ENCODE data around the gene STK24.
"Not testable (repeated sequence)": the region's sequence is repeated elsewhere in the genome, so short reads cannot be mapped to it uniquely, and the experiment has no call there.

STK24 gene

GRCh38 chr13:98619556-98619955 is 42.6 kb upstream of the STK24 start:
- Histone ChIP-seq H3K4me2 (ENCODE audit: insufficient read depth, low read length, poor library complexity, severe bottlenecking) (no peak overlapping the region), H3K4ac (ENCODE audit: low read length) (no peak overlapping the region), H3K4me3 (ENCODE audit: low read length in 2 of 2) (no peak overlapping the region), H3K14ac (ENCODE audit: low read length) (no peak overlapping the region), H3K9ac (ENCODE audit: low read depth, low read length, poor library complexity) (no peak overlapping the region), H4K8ac (ENCODE audit: low read depth, low read length) (no peak overlapping the region), H2BK15ac (ENCODE audit: low read length) (no peak overlapping the region), H2BK120ac (ENCODE audit: low read depth, low read length) (no peak overlapping the region), H2AK5ac (ENCODE audit: low read depth, low read length) (no peak overlapping the region), H3K18ac (ENCODE audit: low read length) (no peak overlapping the region), H3K4me1 (ENCODE audit: control insufficient read depth in 2 of 2, insufficient read depth in 1 of 2, low read depth in 1 of 2, low read length in 2 of 2) (peaks cover 3 to 4% of the 10 kb centered on the region in 2 donors), H3K23ac (ENCODE audit: low read depth, low read length, poor library complexity) (no peak overlapping the region), H3K9me3 (replicated peaks in 1 of 2; ENCODE audit: control insufficient read depth in 2 of 2, insufficient read depth in 1 of 2, low read depth in 1 of 2, low read length in 2 of 2) (no peaks in the 10 kb centered on the region), H2BK5ac (ENCODE audit: low read length) (no peak overlapping the region), H3K79me1 (ENCODE audit: low read depth, low read length) (no peaks in the 10 kb centered on the region), H4K91ac (ENCODE audit: low read depth, low read length, poor library complexity) (no peak overlapping the region), H2BK12ac (ENCODE audit: low read length) (no peak overlapping the region), H3K27ac (replicated peaks; ENCODE audit: low read length) (no peak overlapping the region), H3K36me3 (replicated peaks in 1 of 2; ENCODE audit: control insufficient read depth in 2 of 2, insufficient read depth in 2 of 2, low read length in 2 of 2) (no peaks in the 10 kb centered on the region), H2AFZ (ENCODE audit: low read length) (no peak overlapping the region), H3K27me3 (ENCODE audit: control insufficient read depth in 3 of 3, insufficient read depth in 3 of 3, low read depth in 1 of 3, low read length in 3 of 3) (no peaks in the 10 kb centered on the region)
- WGBS, 2 donors (ENCODE audit: extremely low coverage in 2 of 2, insufficient read length in 2 of 2, insufficient replicate concordance in 1 of 2): no CpG with 5 or more reads among the region's 3 CpGs
- no peak for DNase-seq (ENCODE audit: low spot score)

GRCh38 chr13:98615595-98615994 is 38.7 kb upstream of the STK24 start:
- H2BK5ac ChIP-seq (ENCODE audit: low read length); H3K79me1 ChIP-seq (ENCODE audit: low read depth, low read length); H3K18ac ChIP-seq (ENCODE audit: low read length); H4K8ac ChIP-seq (ENCODE audit: low read depth, low read length); H3K4me1 ChIP-seq (ENCODE audit: control insufficient read depth in 2 of 2, insufficient read depth in 1 of 2, low read depth in 1 of 2, low read length in 2 of 2); H3K23ac ChIP-seq (ENCODE audit: low read depth, low read length, poor library complexity); H2AK5ac ChIP-seq (ENCODE audit: low read depth, low read length); H3K4ac ChIP-seq (ENCODE audit: low read length); H3K27ac ChIP-seq (replicated peaks; ENCODE audit: low read length); H4K91ac ChIP-seq (ENCODE audit: low read depth, low read length, poor library complexity); H3K36me3 ChIP-seq (replicated peaks in 1 of 2; ENCODE audit: control insufficient read depth in 2 of 2, insufficient read depth in 2 of 2, low read length in 2 of 2); H3K9me3 ChIP-seq (replicated peaks in 1 of 2; ENCODE audit: control insufficient read depth in 2 of 2, insufficient read depth in 1 of 2, low read depth in 1 of 2, low read length in 2 of 2); H3K9ac ChIP-seq (ENCODE audit: low read depth, low read length, poor library complexity); H2BK120ac ChIP-seq (ENCODE audit: low read depth, low read length); H2AFZ ChIP-seq (ENCODE audit: low read length); H3K14ac ChIP-seq (ENCODE audit: low read length); H2BK15ac ChIP-seq (ENCODE audit: low read length); DNase-seq (ENCODE audit: low spot score); H3K4me3 ChIP-seq (ENCODE audit: low read length in 2 of 2); H3K4me2 ChIP-seq (ENCODE audit: insufficient read depth, low read length, poor library complexity, severe bottlenecking); H3K27me3 ChIP-seq (ENCODE audit: control insufficient read depth in 3 of 3, insufficient read depth in 3 of 3, low read depth in 1 of 3, low read length in 3 of 3); H2BK12ac ChIP-seq (ENCODE audit: low read length): not testable (repeated sequence)
- no CpG with 5 or more reads among the region's 2 CpGs for WGBS, 2 donors (ENCODE audit: extremely low coverage in 2 of 2, insufficient read length in 2 of 2, insufficient replicate concordance in 1 of 2)

GRCh38 chr13:98613591-98613990 is 36.7 kb upstream of the STK24 start:
- no peak overlapping the region for H2BK12ac ChIP-seq (ENCODE audit: low read length)
- H3K9ac ChIP-seq (ENCODE audit: low read depth, low read length, poor library complexity): no peak overlapping the region
- no peak overlapping the region for H3K18ac ChIP-seq (ENCODE audit: low read length)
- H2BK5ac ChIP-seq (ENCODE audit: low read length): no peak overlapping the region
- no peak overlapping the region for H3K4me2 ChIP-seq (ENCODE audit: insufficient read depth, low read length, poor library complexity, severe bottlenecking)
- H3K9me3 ChIP-seq (replicated peaks in 1 of 2; ENCODE audit: control insufficient read depth in 2 of 2, insufficient read depth in 1 of 2, low read depth in 1 of 2, low read length in 2 of 2): no peaks in the 10 kb centered on the region
- no peak overlapping the region for H2BK15ac ChIP-seq (ENCODE audit: low read length)
- no peak overlapping the region for H3K4ac ChIP-seq (ENCODE audit: low read length)
- no peak overlapping the region for H2BK120ac ChIP-seq (ENCODE audit: low read depth, low read length)
- H3K14ac ChIP-seq (ENCODE audit: low read length): no peak overlapping the region
- H3K36me3 ChIP-seq (replicated peaks in 1 of 2; ENCODE audit: control insufficient read depth in 2 of 2, insufficient read depth in 2 of 2, low read length in 2 of 2): no peaks in the 10 kb centered on the region
- no peak overlapping the region for H4K8ac ChIP-seq (ENCODE audit: low read depth, low read length)
- no peak overlapping the region for H3K27ac ChIP-seq (replicated peaks; ENCODE audit: low read length)
- no peaks in the 10 kb centered on the region for H3K4me1 ChIP-seq (ENCODE audit: control insufficient read depth in 2 of 2, insufficient read depth in 1 of 2, low read depth in 1 of 2, low read length in 2 of 2)
- H3K4me3 ChIP-seq (ENCODE audit: low read length in 2 of 2): no peak overlapping the region
- DNase-seq (ENCODE audit: low spot score): no peak
- H2AFZ ChIP-seq (ENCODE audit: low read length): no peak overlapping the region
- no peak overlapping the region for H2AK5ac ChIP-seq (ENCODE audit: low read depth, low read length)
- peaks cover 0 to 8% (median 0%) of the 10 kb centered on the region in 3 experiments for H3K27me3 ChIP-seq (ENCODE audit: control insufficient read depth in 3 of 3, insufficient read depth in 3 of 3, low read depth in 1 of 3, low read length in 3 of 3)
- no peak overlapping the region for H3K23ac ChIP-seq (ENCODE audit: low read depth, low read length, poor library complexity)
- no CpG with 5 or more reads among the region's 1 CpG for WGBS, 2 donors (ENCODE audit: extremely low coverage in 2 of 2, insufficient read length in 2 of 2, insufficient replicate concordance in 1 of 2)
- no peaks in the 10 kb centered on the region for H3K79me1 ChIP-seq (ENCODE audit: low read depth, low read length)
- no peak overlapping the region for H4K91ac ChIP-seq (ENCODE audit: low read depth, low read length, poor library complexity)

GRCh38 chr13:98609756-98610155 is 32.8 kb upstream of the STK24 start:
- H2AK5ac ChIP-seq (ENCODE audit: low read depth, low read length): no peak overlapping the region
- no peak overlapping the region for H4K8ac ChIP-seq (ENCODE audit: low read depth, low read length)
- WGBS, 2 donors (ENCODE audit: extremely low coverage in 2 of 2, insufficient read length in 2 of 2, insufficient replicate concordance in 1 of 2): no CpG with 5 or more reads among the region's 5 CpGs
- no peaks in the 10 kb centered on the region for H3K4me1 ChIP-seq (ENCODE audit: control insufficient read depth in 2 of 2, insufficient read depth in 1 of 2, low read depth in 1 of 2, low read length in 2 of 2)
- no peak overlapping the region for H3K9ac ChIP-seq (ENCODE audit: low read depth, low read length, poor library complexity)
- H2BK5ac ChIP-seq (ENCODE audit: low read length): no peak overlapping the region
- no peak overlapping the region for H3K23ac ChIP-seq (ENCODE audit: low read depth, low read length, poor library complexity)
- H2BK120ac ChIP-seq (ENCODE audit: low read depth, low read length): no peak overlapping the region
- H3K27me3 ChIP-seq (ENCODE audit: control insufficient read depth in 3 of 3, insufficient read depth in 3 of 3, low read depth in 1 of 3, low read length in 3 of 3): peaks cover 0 to 8% (median 0%) of the 10 kb centered on the region in 3 experiments
- H3K4me3 ChIP-seq (ENCODE audit: low read length in 2 of 2): no peak overlapping the region
- no peak overlapping the region for H3K18ac ChIP-seq (ENCODE audit: low read length)
- no peak overlapping the region for H3K27ac ChIP-seq (replicated peaks; ENCODE audit: low read length)
- DNase-seq (ENCODE audit: low spot score): no peak
- H2BK15ac ChIP-seq (ENCODE audit: low read length): no peak overlapping the region
- no peaks in the 10 kb centered on the region for H3K79me1 ChIP-seq (ENCODE audit: low read depth, low read length)
- no peak overlapping the region for H3K14ac ChIP-seq (ENCODE audit: low read length)
- H2BK12ac ChIP-seq (ENCODE audit: low read length): no peak overlapping the region
- H3K4ac ChIP-seq (ENCODE audit: low read length): no peak overlapping the region
- no peak overlapping the region for H2AFZ ChIP-seq (ENCODE audit: low read length)
- no peak overlapping the region for H4K91ac ChIP-seq (ENCODE audit: low read depth, low read length, poor library complexity)
- H3K36me3 ChIP-seq (replicated peaks in 1 of 2; ENCODE audit: control insufficient read depth in 2 of 2, insufficient read depth in 2 of 2, low read length in 2 of 2): no peaks in the 10 kb centered on the region
- H3K4me2 ChIP-seq (ENCODE audit: insufficient read depth, low read length, poor library complexity, severe bottlenecking): no peak overlapping the region
- H3K9me3 ChIP-seq (replicated peaks in 1 of 2; ENCODE audit: control insufficient read depth in 2 of 2, insufficient read depth in 1 of 2, low read depth in 1 of 2, low read length in 2 of 2): no peaks in the 10 kb centered on the region

Data from neuronal stem cell (in vitro differentiated cells).